CD14-positive monocyte (primary cell): Measurements from ENCODE around the gene CAMTA1. TPM values are rescaled to one million over a fixed set of nuclear protein-coding genes. Genes with fewer than 3 reads are reported as not detected.

Source experiments
- DNase-seq, 3 donors: peaks; one replicate each; pipeline ENCODE4 v3.0.0-alpha.2; 2011 to 2022
- H2AFZ ChIP-seq: 2 replicates; pipeline ENCODE4 v1.6.0; 2012; ENCODE audit warnings: mild to moderate bottlenecking, low read depth, low read length, inconsistent platforms; ENCODE audit not compliant: insufficient read depth, poor library complexity, severe bottlenecking
- H3K27ac ChIP-seq, 2 donors: 1 replicate in 1 of 2; 2 replicates in 1 of 2; pipeline ENCODE4 v1.5.1; 2012 to 2013; ENCODE audit warnings: low read length in 2 of 2, control low read depth in 1 of 2, inconsistent platforms in 1 of 2, low read depth in 1 of 2, mild to moderate bottlenecking in 1 of 2
- H3K27me3 ChIP-seq, 2 donors: one replicate each; pipeline versions ENCODE4 v1.6.0 to v1.6.1; 2011 to 2013; ENCODE audit warnings: low read length in 2 of 2; ENCODE audit not compliant: control insufficient read depth in 2 of 2, insufficient read depth in 2 of 2
- H3K36me3 ChIP-seq, 2 donors: replicated peaks in 1 of 2; 1 replicate in 1 of 2; 2 replicates in 1 of 2; pipeline versions ENCODE4 v1.5.1 to v1.6.1; 2012 to 2013; ENCODE audit warnings: low read length in 2 of 2, control low read depth in 1 of 2, inconsistent platforms in 1 of 2, mild to moderate bottlenecking in 1 of 2; ENCODE audit not compliant: insufficient read depth in 2 of 2, control insufficient read depth in 1 of 2
- H3K4me1 ChIP-seq, 2 donors: 1 replicate in 1 of 2; 2 replicates in 1 of 2; pipeline versions ENCODE4 v1.5.1 to v1.6.1; 2012 to 2013; ENCODE audit warnings: low read length in 2 of 2, control low read depth in 1 of 2, inconsistent platforms in 1 of 2, mild to moderate bottlenecking in 1 of 2, moderate library complexity in 1 of 2; ENCODE audit not compliant: insufficient read depth in 2 of 2, control insufficient read depth in 1 of 2
- H3K4me2 ChIP-seq: replicated peaks from 2 replicates; pipeline ENCODE3; 2012; ENCODE audit warnings: low read length, moderate library complexity, mild to moderate bottlenecking; ENCODE audit not compliant: poor library complexity, severe bottlenecking; ENCODE audit errors: extremely low read depth
- H3K4me3 ChIP-seq, 3 experiments: fragments of 200-600 bp in 1 of 3; sonication (generic) in 1 of 3; replicated peaks in 1 of 3; 1 replicate in 2 of 3; 2 replicates in 1 of 3; pipeline ENCODE4 v1.5.1; 2011 to 2013; ENCODE audit warnings: low read length in 3 of 3, mild to moderate bottlenecking in 3 of 3, control low read depth in 2 of 3, low read depth in 2 of 3, inconsistent platforms in 1 of 3, moderate library complexity in 1 of 3
- H3K79me2 ChIP-seq: 2 replicates; pipeline ENCODE4 v1.6.0; 2012; ENCODE audit warnings: mild to moderate bottlenecking, control low read depth, inconsistent platforms, low read length, moderate library complexity; ENCODE audit not compliant: insufficient read depth
- H3K9ac ChIP-seq: 2 replicates; pipeline ENCODE4 v1.6.0; 2017; ENCODE audit warnings: low read length, mild to moderate bottlenecking; ENCODE audit not compliant: insufficient read depth, poor library complexity, severe bottlenecking
- H3K9me3 ChIP-seq, 2 donors: replicated peaks in 1 of 2; 1 replicate in 1 of 2; 2 replicates in 1 of 2; pipeline versions ENCODE4 v1.5.1 to v1.6.1; 2012 to 2013; ENCODE audit warnings: low read length in 2 of 2, control low read depth in 1 of 2; ENCODE audit not compliant: control insufficient read depth in 1 of 2, insufficient read depth in 1 of 2
- H4K20me1 ChIP-seq: 2 replicates; pipeline ENCODE4 v1.6.0; 2012; ENCODE audit warnings: mild to moderate bottlenecking, low read length, control low read depth, moderate library complexity; ENCODE audit not compliant: insufficient read depth
- H3K27ac Mint-ChIP-seq, 7 donors: one replicate each; pipeline ENCODE4 v1.8.0; 2020; ENCODE audit warnings: mild to moderate bottlenecking in 7 of 7, mixed read lengths in 7 of 7, moderate library complexity in 6 of 7, inconsistent platforms in 2 of 7
- H3K27me3 Mint-ChIP-seq, 3 donors: one replicate each; pipeline ENCODE4 v1.8.0; 2021 to 2022; ENCODE audit warnings: low read depth in 3 of 3, mild to moderate bottlenecking in 3 of 3, mixed read lengths in 3 of 3, moderate library complexity in 3 of 3, inconsistent platforms in 1 of 3
- H3K36me3 Mint-ChIP-seq, 2 donors: one replicate each; pipeline ENCODE4 v1.8.0; 2020; ENCODE audit warnings: mixed read lengths in 2 of 2, inconsistent platforms in 1 of 2, mild to moderate bottlenecking in 1 of 2
- H3K4me1 Mint-ChIP-seq: one replicate; pipeline ENCODE4 v1.8.0; 2020; ENCODE audit warnings: mild to moderate bottlenecking, mixed read lengths
- H3K4me3 Mint-ChIP-seq, 2 donors: one replicate each; pipeline ENCODE4 v1.8.0; 2020; ENCODE audit warnings: mild to moderate bottlenecking in 2 of 2, mixed read lengths in 2 of 2, moderate library complexity in 1 of 2
- H3K9me3 Mint-ChIP-seq, 7 donors: one replicate each; pipeline ENCODE4 v1.8.0; 2020 to 2022; ENCODE audit warnings: mixed read lengths in 7 of 7, mild to moderate bottlenecking in 6 of 7, moderate library complexity in 6 of 7, inconsistent platforms in 2 of 7
- CTCF ChIP-seq: fragments of 200-600 bp; IDR thresholded peaks from one replicate; pipeline ENCODE4 v1.8.0; 2022; ENCODE audit warnings: antibody characterized with exemption, mild to moderate bottlenecking
- WGBS: methylation state at CpG from one replicate; pipeline ENCODE4 v1.1.5; 2013; ENCODE audit warnings: missing lambda C conversion rate; ENCODE audit not compliant: insufficient coverage; 5-methylcytosine and 5-hydroxymethylcytosine counted together
- intact Hi-C, 2 donors: fragments of 100-400 bp; cut with micrococcal nuclease; formaldehyde crosslinking; loops; one replicate each; pipeline versions ENCODE4 v1.15.0 to v1.15.1; 2023
- polyA plus RNA-seq, 3 donors: library from polyadenylated mRNA; depleted of rRNA in 1 of 3; unstranded in 2 of 3; stranded (reverse) in 1 of 3; fragments of 300-500 nt in 2 of 3; fragments of >200 nt in 1 of 3; fragmentation: Illumina TruSeq in 2 of 3; gene quantifications; 1 replicate in 2 of 3; 2 replicates in 1 of 3; pipeline ENCODE4 v1.2.3, GENCODE V29; 2012 to 2021

Gene CAMTA1
- polyA plus RNA-seq, 3 donors, result 52.0 to 89.6 (median 78.3) TPM

- Histone ChIP-seq H3K9ac (no peak overlapping the region), H3K4me3 (no peak overlapping the region), H3K36me3 (no peaks in the 10 kb centered on the region), H3K27ac (no peak overlapping the region), H3K4me2 (no peak overlapping the region), H3K9me3 (peaks cover 22 to 26% of the 10 kb centered on the region in 2 donors), H3K27me3 (peaks cover 0 to 9% of the 10 kb centered on the region in 2 donors), H4K20me1 (no peaks in the 10 kb centered on the region), H3K79me2 (no peaks in the 10 kb centered on the region), H3K4me1 (no peaks in the 10 kb centered on the region), H2AFZ (no peak overlapping the region)
- H3K9me3 Mint-ChIP-seq, result peaks cover 23 to 32% (median 28%) of the 10 kb centered on the region in 7 donors
- TF ChIP-seq CTCF, result no peak
- H3K27ac Mint-ChIP-seq, result no peak overlapping the region
- no peaks in the 10 kb centered on the region for H3K4me1 Mint-ChIP-seq
- H3K36me3 Mint-ChIP-seq, result no peaks in the 10 kb centered on the region
- intact Hi-C loops, result no loop called here
- H3K27me3 Mint-ChIP-seq, result peaks cover 7 to 12% (median 9%) of the 10 kb centered on the region in 3 donors
- DNase-seq, result no peak
- WGBS, result 100% methylated on average over 3 of the region's 6 CpGs
- no peak overlapping the region for H3K4me3 Mint-ChIP-seq
Observed at GRCh38 chr1:7695497-7696117, 910.4 kb downstream of the CAMTA1 start.

GRCh38 chr1:7698641-7699040, 913.4 kb downstream of the CAMTA1 start:
- no peak overlapping the region for H3K27ac ChIP-seq
- H3K27ac Mint-ChIP-seq, result no peak overlapping the region

More at GRCh38 chr1:7698641-7699040, 913.4 kb downstream of the CAMTA1 start:
- no peak for TF ChIP-seq CTCF
- H3K9me3 ChIP-seq, result peaks cover 3 to 12% of the 10 kb centered on the region in 2 donors
- H4K20me1 ChIP-seq, result no peaks in the 10 kb centered on the region
- H3K4me2 ChIP-seq, result no peak overlapping the region
- peaks cover under 1% of the 10 kb centered on the region for H3K4me1 Mint-ChIP-seq
- H3K9ac ChIP-seq, result no peak overlapping the region
- DNase-seq, result no peak
- H3K27me3 ChIP-seq, result peaks cover 20 to 39% of the 10 kb centered on the region in 2 donors
- no peak overlapping the region for H3K4me3 ChIP-seq
- H3K36me3 ChIP-seq, result no peaks in the 10 kb centered on the region
- no peak overlapping the region for H2AFZ ChIP-seq
- H3K9me3 Mint-ChIP-seq, result peaks cover 6 to 20% (median 8%) of the 10 kb centered on the region in 7 donors
- H3K36me3 Mint-ChIP-seq, result peaks cover 0 to 1% of the 10 kb centered on the region in 2 donors
- peaks cover 1 to 3% of the 10 kb centered on the region in 2 donors for H3K4me1 ChIP-seq
- intact Hi-C loops, result no loop called here
- H3K79me2 ChIP-seq, result no peaks in the 10 kb centered on the region
- 92% methylated on average over 4 of the region's 7 CpGs for WGBS
- peaks cover 35 to 37% (median 36%) of the 10 kb centered on the region in 3 donors for H3K27me3 Mint-ChIP-seq
- no peak overlapping the region for H3K4me3 Mint-ChIP-seq
